ENCODE measurements around the gene RAPGEF3.

RAPGEF3 gene

DNA sequence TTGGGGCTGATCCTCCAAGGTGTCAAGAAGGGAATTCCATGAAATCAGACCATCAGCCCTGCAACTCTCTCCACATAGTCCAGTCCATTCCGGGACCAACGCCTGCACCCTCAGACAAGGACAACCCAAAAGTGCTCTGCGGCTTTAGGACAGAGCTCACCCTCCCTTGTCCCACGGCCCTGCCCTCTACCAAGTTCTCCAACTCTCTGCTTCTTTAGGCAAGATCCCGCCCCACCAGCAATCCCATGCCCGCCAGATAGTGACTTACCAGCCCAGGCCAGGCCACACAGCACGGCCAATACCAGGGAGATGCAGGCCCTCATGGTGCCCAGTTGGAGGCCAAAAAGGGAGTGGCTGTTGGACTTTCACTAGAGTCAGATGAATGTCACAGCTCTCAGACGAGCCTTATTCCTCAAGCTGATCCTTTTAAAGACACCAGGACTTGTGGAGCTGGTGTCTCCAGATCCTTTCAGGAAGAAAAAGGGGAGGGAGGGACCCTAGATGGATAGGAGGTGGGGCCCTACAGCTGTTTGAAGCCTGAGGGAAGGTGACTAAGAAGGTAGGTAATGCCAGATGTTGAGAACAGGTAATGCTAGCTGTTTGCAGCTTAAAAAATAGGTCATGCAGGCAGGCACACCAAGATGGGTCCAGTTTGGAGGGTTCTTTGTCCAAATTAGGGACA lies 33.4 kb downstream of the RAPGEF3 start, which contains the start of gene ENDOU:
Gene ENDOU (minus strand): TSS at position 400 of the 682 bp plus-strand sequence. CDS start 77 bp downstream, at position 323.
- Histone ChIP-seq H3K27ac (ENCODE audit: extremely low read depth, low read depth, low read length) (no peak within 1 kb of the TSS), H3K36me3 (ENCODE audit: control insufficient read depth in 2 of 2, insufficient read depth in 1 of 2, low read length in 2 of 2) (no peaks in the 10 kb centered on the region), H3K9me3 (ENCODE audit: control insufficient read depth, insufficient read depth, low read depth, low read length) (no peaks in the 10 kb centered on the region), H3K4me1 (ENCODE audit: control insufficient read depth, insufficient read depth, low read length) (no peaks in the 10 kb centered on the region), H3K4me3 (ENCODE audit: low read depth, low read length) (no peak within 1 kb of the TSS)
- TF ChIP-seq ZNF341 (tag by site-specific recombination; IDR thresholded peaks at IDR 0.05; ENCODE audit: low read depth) (no peak), SP7 (tag by site-specific recombination; IDR thresholded peaks at IDR 0.05) (no peak), MEIS1 (CRISPR knock-in tag; IDR thresholded peaks at IDR 0.05; ENCODE audit: borderline replicate concordance) (no peak), ZNF23 (tag by site-specific recombination; IDR thresholded peaks at IDR 0.05; ENCODE audit: borderline replicate concordance) (no peak), SP2 (tag by site-specific recombination; IDR thresholded peaks at IDR 0.05) (no peak), ZNF530 (tag by site-specific recombination; IDR thresholded peaks at IDR 0.05; ENCODE audit: low read depth) (no peak), ZNF37A (tag by site-specific recombination; IDR thresholded peaks at IDR 0.05) (no peak), ZNF560 (tag by site-specific recombination; IDR thresholded peaks at IDR 0.05; ENCODE audit: borderline replicate concordance) (no peak)
- ChIA-PET POLR2A (interaction anchor here (0.6 kb wide), 1 partner anchor 12 kb away, joined by 3 read pairs; no protein-coding TSS in a partner anchor), CTCF (interaction anchor here (0.6 to 22.5 kb wide), 9 partner anchors 9 to 432 kb away, joined by 3 to 353 read pairs (median 5); partner anchors contain the start of gene ASB8)

DNA sequence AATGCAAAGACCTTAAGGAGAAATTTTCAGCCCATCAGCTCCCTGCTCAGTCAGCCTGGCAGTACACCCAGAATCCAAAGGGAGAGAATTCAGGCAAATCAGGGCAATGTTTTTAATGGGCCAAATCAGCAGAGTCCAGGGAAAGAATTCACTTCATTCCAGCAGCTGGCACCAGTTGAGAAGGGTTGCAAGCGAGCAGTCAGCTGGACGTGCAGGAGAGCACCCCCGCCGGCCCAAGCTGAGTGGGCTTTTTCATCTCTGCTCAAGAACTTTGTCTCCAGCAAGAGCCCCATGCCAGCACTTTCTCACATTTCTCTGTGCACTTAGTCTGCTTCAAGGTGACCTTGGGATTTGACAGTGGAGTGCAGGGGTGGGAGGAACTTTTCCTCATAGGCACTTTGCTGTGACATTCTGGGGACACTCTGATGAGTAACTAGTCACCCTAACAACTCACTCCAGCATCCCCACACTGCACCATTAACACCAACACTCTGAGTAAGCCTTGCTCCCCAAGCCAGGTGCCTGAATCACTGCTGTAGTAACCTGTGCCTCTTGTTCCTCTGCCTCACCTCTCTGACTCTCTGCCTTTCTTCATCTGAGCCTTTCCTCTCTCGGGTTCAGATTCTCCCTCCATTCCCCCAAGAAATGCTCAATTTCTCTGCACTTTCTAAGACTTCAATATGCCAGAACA lies 35.6 kb downstream of the RAPGEF3 start:
- no peaks in the 10 kb centered on the region for H3K36me3 ChIP-seq (ENCODE audit: control insufficient read depth in 2 of 2, insufficient read depth in 1 of 2, low read length in 2 of 2)
- H3K4me3 ChIP-seq (ENCODE audit: low read depth, low read length): no peak overlapping the region
- TF ChIP-seq ZNF768 (tag by site-specific recombination; IDR thresholded peaks at IDR 0.05) (no peak), ZNF514 (tag by site-specific recombination; IDR thresholded peaks at IDR 0.05) (no peak), ZNF530 (tag by site-specific recombination; IDR thresholded peaks at IDR 0.05; ENCODE audit: low read depth) (no peak), ZNF677 (tag by site-specific recombination; IDR thresholded peaks at IDR 0.05) (no peak), ZBTB1 (tag by site-specific recombination; IDR thresholded peaks at IDR 0.05) (no peak), ZNF223 (tag by site-specific recombination; IDR thresholded peaks at IDR 0.05) (no peak), ZNF311 (tag by site-specific recombination; IDR thresholded peaks at IDR 0.05; ENCODE audit: borderline replicate concordance) (no peak), ZNF571 (tag by site-specific recombination; IDR thresholded peaks at IDR 0.05) (no peak), ZNF114 (tag by site-specific recombination; IDR thresholded peaks at IDR 0.05) (no peak), ZNF670 (tag by site-specific recombination; IDR thresholded peaks at IDR 0.05; ENCODE audit: low read depth) (no peak), ZNF362 (tag by site-specific recombination; IDR thresholded peaks at IDR 0.05) (no peak), ZNF23 (tag by site-specific recombination; IDR thresholded peaks at IDR 0.05; ENCODE audit: borderline replicate concordance) (no peak), HOXD13 (CRISPR knock-in tag; IDR thresholded peaks at IDR 0.05; ENCODE audit: borderline replicate concordance) (no peak), ZFHX2 (tag by site-specific recombination; conservative IDR thresholded peaks at IDR 0.05) (no peak)
- TF ChIP-seq, protein P1, sequence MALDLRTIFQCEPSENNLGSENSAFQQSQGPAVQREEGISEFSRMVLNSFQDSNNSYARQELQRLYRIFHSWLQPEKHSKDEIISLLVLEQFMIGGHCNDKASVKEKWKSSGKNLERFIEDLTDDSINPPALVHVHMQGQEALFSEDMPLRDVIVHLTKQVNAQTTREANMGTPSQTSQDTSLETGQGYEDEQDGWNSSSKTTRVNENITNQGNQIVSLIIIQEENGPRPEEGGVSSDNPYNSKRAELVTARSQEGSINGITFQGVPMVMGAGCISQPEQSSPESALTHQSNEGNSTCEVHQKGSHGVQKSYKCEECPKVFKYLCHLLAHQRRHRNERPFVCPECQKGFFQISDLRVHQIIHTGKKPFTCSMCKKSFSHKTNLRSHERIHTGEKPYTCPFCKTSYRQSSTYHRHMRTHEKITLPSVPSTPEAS (tag by site-specific recombination; IDR thresholded peaks at IDR 0.05): no peak
- TF ChIP-seq, protein P2, sequence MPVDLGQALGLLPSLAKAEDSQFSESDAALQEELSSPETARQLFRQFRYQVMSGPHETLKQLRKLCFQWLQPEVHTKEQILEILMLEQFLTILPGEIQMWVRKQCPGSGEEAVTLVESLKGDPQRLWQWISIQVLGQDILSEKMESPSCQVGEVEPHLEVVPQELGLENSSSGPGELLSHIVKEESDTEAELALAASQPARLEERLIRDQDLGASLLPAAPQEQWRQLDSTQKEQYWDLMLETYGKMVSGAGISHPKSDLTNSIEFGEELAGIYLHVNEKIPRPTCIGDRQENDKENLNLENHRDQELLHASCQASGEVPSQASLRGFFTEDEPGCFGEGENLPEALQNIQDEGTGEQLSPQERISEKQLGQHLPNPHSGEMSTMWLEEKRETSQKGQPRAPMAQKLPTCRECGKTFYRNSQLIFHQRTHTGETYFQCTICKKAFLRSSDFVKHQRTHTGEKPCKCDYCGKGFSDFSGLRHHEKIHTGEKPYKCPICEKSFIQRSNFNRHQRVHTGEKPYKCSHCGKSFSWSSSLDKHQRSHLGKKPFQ (tag by site-specific recombination; IDR thresholded peaks at IDR 0.05): no peak
- peaks cover under 1% of the 10 kb centered on the region for H3K4me1 ChIP-seq (ENCODE audit: control insufficient read depth, insufficient read depth, low read length)
- no peaks in the 10 kb centered on the region for H3K9me3 ChIP-seq (ENCODE audit: control insufficient read depth, insufficient read depth, low read depth, low read length)
- ChIA-PET POLR2A (no interaction called here), CTCF (interaction anchor here (0.7 to 22.5 kb wide), 6 partner anchors 7 to 144 kb away, joined by 3 to 353 read pairs (median 9); no protein-coding TSS in a partner anchor)
- H3K27ac ChIP-seq (ENCODE audit: extremely low read depth, low read depth, low read length): no peak overlapping the region
